GM12878 (cell line): Measurements from ENCODE around the gene CLSTN2. TPM values are rescaled to one million over a fixed set of nuclear protein-coding genes. Genes with fewer than 3 reads are reported as not detected.

Source experiments
- ATAC-seq: fragments of 200-7000 bp; cut with Tn5 transposase; 3 replicates; pipeline ENCODE4 v1.9.1; 2020; ENCODE audit warnings: mild to moderate bottlenecking, moderate library complexity
- BruUV-seq: library from RNA; stranded (reverse); fragments of 400-500 nt; replicated peaks from 2 replicates; lab custom pipeline; 2021; lab: Mats Ljungman, UMichigan
- CTCF ChIA-PET: fragments of 300-600 bp; sonication (Branson Sonifier 250); formaldehyde crosslinking; extraction: SDS; loops from one replicate; lab custom pipeline; 2021; ENCODE audit warnings: inconsistent platforms; lab: Yijun Ruan, JAX
- POLR2A ChIA-PET: fragments of 350-600 bp; formaldehyde crosslinking; extraction: SDS; loops from one replicate; lab custom pipeline; 2021; ENCODE audit warnings: inconsistent platforms; lab: Charles Lee
- RAD21 ChIA-PET: fragments of 300-600 bp; sonication (Branson Sonifier 250); formaldehyde crosslinking; loops from one replicate; lab custom pipeline; 2023; ENCODE audit warnings: antibody characterized with exemption; ENCODE audit not compliant: unreplicated experiment; lab: Charles Lee
- SMC1A ChIA-PET: fragments of 300-600 bp; sonication (Branson Sonifier 250); formaldehyde crosslinking; loops from one replicate; lab custom pipeline; 2023; ENCODE audit not compliant: unreplicated experiment, uncharacterized antibody; lab: Charles Lee
- DNase-seq: peaks from one replicate; pipeline ENCODE4 v3.0.0-alpha.2; 2011; ENCODE audit warnings: low read depth, low spot score
- FAIRE-seq: peaks from 3 replicates; lab custom pipeline; 2011; peaks lifted over from hg19 to GRCh38; lab: Jason Lieb, UNC
- H2AFZ ChIP-seq: 2 replicates; pipeline ENCODE4 v1.6.0; 2011; ENCODE audit warnings: low read depth, low read length, control low read depth; ENCODE audit not compliant: control insufficient read depth
- H3K27ac ChIP-seq: 2 replicates; pipeline ENCODE4 v1.5.1; 2011; ENCODE audit warnings: control low read depth; ENCODE audit not compliant: control insufficient read depth, insufficient read depth
- H3K27me3 ChIP-seq, 2 experiments: replicated peaks in 1 of 2; 2 replicates each; pipeline versions ENCODE4 v1.6.0 to v1.6.1; 2011; ENCODE audit warnings: low read length in 1 of 2; ENCODE audit not compliant: control insufficient read depth in 2 of 2, insufficient read depth in 2 of 2
- H3K36me3 ChIP-seq, 2 experiments: 2 replicates each; pipeline ENCODE4 v1.5.1; 2011; ENCODE audit warnings: low read length in 1 of 2; ENCODE audit not compliant: control insufficient read depth in 2 of 2, insufficient read depth in 2 of 2
- H3K4me1 ChIP-seq: 2 replicates; pipeline ENCODE4 v1.6.1; 2011; ENCODE audit warnings: mild to moderate bottlenecking, low read length, moderate library complexity, mixed read lengths; ENCODE audit not compliant: control insufficient read depth, insufficient read depth
- H3K4me2 ChIP-seq: 2 replicates; pipeline ENCODE4 v1.6.0; 2011; ENCODE audit warnings: control low read depth; ENCODE audit not compliant: control insufficient read depth, insufficient read depth
- H3K4me3 ChIP-seq: fragments of 200-600 bp; sonication (generic); 2 replicates; pipeline ENCODE4 v1.5.1; 2016
- H3K79me2 ChIP-seq: 2 replicates; pipeline ENCODE4 v1.6.0; 2011; ENCODE audit warnings: low read length; ENCODE audit not compliant: control insufficient read depth, insufficient read depth
- H3K9ac ChIP-seq: 2 replicates; pipeline ENCODE4 v1.8.0; 2011; ENCODE audit warnings: low read length, control low read depth, mixed read lengths; ENCODE audit not compliant: control insufficient read depth, insufficient read depth
- H3K9me3 ChIP-seq: replicated peaks from 3 replicates; pipeline ENCODE4 v1.5.1; 2011; ENCODE audit warnings: mild to moderate bottlenecking, low read length; ENCODE audit not compliant: control insufficient read depth, insufficient read depth
- H4K20me1 ChIP-seq: 2 replicates; pipeline ENCODE4 v1.6.0; 2011; ENCODE audit not compliant: control insufficient read depth, insufficient read depth
- BACH1 ChIP-seq: fragments of 450-650 bp; IDR thresholded peaks from 2 replicates; pipeline ENCODE4 v1.6.1; 2017; ENCODE audit warnings: mild to moderate bottlenecking, borderline replicate concordance
- CBX5 ChIP-seq: sonication (generic); IDR thresholded peaks from 2 replicates; pipeline ENCODE4 v1.6.1; 2016; ENCODE audit warnings: low read depth, moderate library complexity, mild to moderate bottlenecking, inconsistent platforms
- CREB1 ChIP-seq: IDR thresholded peaks from 2 replicates; pipeline ENCODE4 v1.6.1; 2012; ENCODE audit warnings: low read depth, mild to moderate bottlenecking, inconsistent platforms
- FOS ChIP-seq: IDR thresholded peaks from 3 replicates; pipeline ENCODE4 v1.6.1; 2011; ENCODE audit warnings: borderline replicate concordance; ENCODE audit not compliant: insufficient read length; ENCODE audit errors: extremely low read depth
- GABPA ChIP-seq: IDR thresholded peaks from 2 replicates; pipeline ENCODE4 v1.6.1; 2014; ENCODE audit warnings: antibody characterized with exemption, low read depth, mild to moderate bottlenecking, inconsistent platforms
- HDAC6 ChIP-seq: fragments of 200-600 bp; sonication (generic); IDR thresholded peaks from one replicate; pipeline ENCODE4 v1.8.0; 2017; ENCODE audit warnings: antibody characterized with exemption; ENCODE audit not compliant: unreplicated experiment
- IKZF2 ChIP-seq, 2 experiments: fragments of 450-650 bp; IDR thresholded peaks; 2 replicates each; pipeline ENCODE4 v1.6.1; 2017; ENCODE audit warnings: mild to moderate bottlenecking in 2 of 2, moderate library complexity in 2 of 2
- MYC ChIP-seq: IDR thresholded peaks from 2 replicates; pipeline ENCODE4 v1.6.1; 2011; ENCODE audit warnings: mild to moderate bottlenecking, low read length, moderate library complexity, inconsistent platforms; ENCODE audit not compliant: insufficient read depth, insufficient replicate concordance, insufficient read length, severe bottlenecking
- NFYB ChIP-seq: IDR thresholded peaks from 2 replicates; pipeline ENCODE4 v1.6.1; 2011; ENCODE audit warnings: low read depth, mild to moderate bottlenecking, low read length, improper control_type of control experiment, moderate library complexity; ENCODE audit not compliant: insufficient read depth
- NRF1 ChIP-seq: conservative IDR thresholded peaks from 2 replicates; pipeline ENCODE4 v1.6.1; 2011; ENCODE audit warnings: mild to moderate bottlenecking, low read depth, low read length, improper control_type of control experiment
- PML ChIP-seq: IDR thresholded peaks from 2 replicates; pipeline ENCODE4 v1.6.1; 2012; ENCODE audit warnings: low read length, inconsistent platforms
- SIN3A ChIP-seq: IDR thresholded peaks from 2 replicates; pipeline ENCODE4 v1.6.1; 2012; ENCODE audit warnings: low read depth, low read length, improper control_type of control experiment
- SIX5 ChIP-seq: IDR thresholded peaks from 2 replicates; pipeline ENCODE4 v1.6.1; 2011; ENCODE audit warnings: mild to moderate bottlenecking, low read depth, low read length, moderate library complexity; ENCODE audit not compliant: severe bottlenecking
- SUZ12 ChIP-seq: fragments of 200-600 bp; sonication (generic); IDR thresholded peaks from one replicate; pipeline ENCODE4 v1.6.1; 2018; ENCODE audit warnings: antibody characterized with exemption, mild to moderate bottlenecking; ENCODE audit not compliant: unreplicated experiment
- in situ Hi-C: fragments of 300-500 bp; cut with MboI; formaldehyde crosslinking; loops from 9 replicates; pipeline ENCODE4 v1.14.3; 2018; ENCODE audit warnings: mixed read lengths
- intact Hi-C: fragments of 100-400 bp; cut with micrococcal nuclease; formaldehyde crosslinking; loops from one replicate; pipeline ENCODE4 v1.14.2; 2022; ENCODE audit not compliant: unreplicated experiment
- polyA plus RNA-seq, 11 experiments: library from polyadenylated mRNA; depleted of rRNA in 4 of 11; unstranded in 6 of 11; stranded (reverse) in 5 of 11; fragments of >200 nt; fragmentation: Nextera tagmentation in 4 of 11; fragmentation: Illumina TruSeq in 1 of 11; extraction: Ambion mirVana in 4 of 11; extraction: Trizol in 1 of 11; gene quantifications; 1 replicate in 1 of 11; 2 replicates in 10 of 11; pipeline versions ENCODE4 v1.2.1 to v1.2.3, GENCODE V29; 2011 to 2016; ENCODE audit warnings: inconsistent platforms in 2 of 11, missing spikeins in 2 of 11, low read depth in 1 of 11
- total RNA-seq, 4 experiments: library from RNA; depleted of rRNA in 3 of 4; stranded (reverse); fragments of >200 nt in 3 of 4; fragmentation: Illumina TruSeq in 1 of 4; extraction: Trizol in 1 of 4; gene quantifications; 2 replicates each; pipeline versions ENCODE4 v1.2.1 to v1.2.3, GENCODE V29; 2013 to 2021
- TF ChIP-seq, protein P1 (sequence below): fragments of 450-650 bp; IDR thresholded peaks from 2 replicates; pipeline ENCODE4 v1.6.1; 2017; ENCODE audit warnings: antibody characterized with exemption, mild to moderate bottlenecking, moderate library complexity
- TF ChIP-seq, protein P2 (sequence below): IDR thresholded peaks from 2 replicates; pipeline ENCODE4 v1.6.1; 2011; ENCODE audit warnings: borderline replicate concordance, low read depth, mild to moderate bottlenecking, moderate library complexity, low read length; ENCODE audit not compliant: insufficient read depth, poor library complexity, severe bottlenecking

The CLSTN2 gene
- total and polyA plus RNA-seq, 10 of the 15 experiments (the other 5 are each of a cell fraction or from before 2014, with no cell fraction given), result under 0.01 to 0.10 (median under 0.01) TPM; not detected in 5

DNA sequence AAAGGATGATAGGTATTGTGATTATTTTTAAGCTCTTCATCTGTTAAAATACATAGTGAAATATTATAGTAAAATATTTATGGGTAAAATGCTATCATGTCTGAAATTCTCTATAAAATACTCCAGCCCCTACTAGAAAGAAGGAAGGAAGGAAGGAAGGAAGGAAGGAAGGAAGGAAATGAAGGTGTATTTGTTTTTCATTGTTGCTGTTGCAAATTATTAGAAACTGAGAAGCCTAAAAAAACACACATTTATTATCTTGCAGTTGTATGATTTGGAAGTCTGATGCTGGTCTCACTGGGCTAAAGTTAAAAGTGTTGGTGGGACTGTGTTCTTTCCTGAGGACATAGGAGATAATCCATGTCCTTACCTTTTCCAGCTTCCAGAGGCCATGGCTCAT lies 47.6 kb upstream of the CLSTN2 start:
- no peaks in the 10 kb centered on the region for H3K79me2 ChIP-seq
- TF ChIP-seq HDAC6 (no peak), SUZ12 (no peak), FOS (no peak), BACH1 (no peak), SIN3A (no peak), IKZF2 (IDR thresholded peaks at IDR 0.05) (no peak), GABPA (no peak), PML (no peak), NRF1 (no peak), CREB1 (no peak), CBX5 (no peak), SIX5 (no peak), MYC (no peak), NFYB (no peak)
- TF ChIP-seq, protein P1, sequence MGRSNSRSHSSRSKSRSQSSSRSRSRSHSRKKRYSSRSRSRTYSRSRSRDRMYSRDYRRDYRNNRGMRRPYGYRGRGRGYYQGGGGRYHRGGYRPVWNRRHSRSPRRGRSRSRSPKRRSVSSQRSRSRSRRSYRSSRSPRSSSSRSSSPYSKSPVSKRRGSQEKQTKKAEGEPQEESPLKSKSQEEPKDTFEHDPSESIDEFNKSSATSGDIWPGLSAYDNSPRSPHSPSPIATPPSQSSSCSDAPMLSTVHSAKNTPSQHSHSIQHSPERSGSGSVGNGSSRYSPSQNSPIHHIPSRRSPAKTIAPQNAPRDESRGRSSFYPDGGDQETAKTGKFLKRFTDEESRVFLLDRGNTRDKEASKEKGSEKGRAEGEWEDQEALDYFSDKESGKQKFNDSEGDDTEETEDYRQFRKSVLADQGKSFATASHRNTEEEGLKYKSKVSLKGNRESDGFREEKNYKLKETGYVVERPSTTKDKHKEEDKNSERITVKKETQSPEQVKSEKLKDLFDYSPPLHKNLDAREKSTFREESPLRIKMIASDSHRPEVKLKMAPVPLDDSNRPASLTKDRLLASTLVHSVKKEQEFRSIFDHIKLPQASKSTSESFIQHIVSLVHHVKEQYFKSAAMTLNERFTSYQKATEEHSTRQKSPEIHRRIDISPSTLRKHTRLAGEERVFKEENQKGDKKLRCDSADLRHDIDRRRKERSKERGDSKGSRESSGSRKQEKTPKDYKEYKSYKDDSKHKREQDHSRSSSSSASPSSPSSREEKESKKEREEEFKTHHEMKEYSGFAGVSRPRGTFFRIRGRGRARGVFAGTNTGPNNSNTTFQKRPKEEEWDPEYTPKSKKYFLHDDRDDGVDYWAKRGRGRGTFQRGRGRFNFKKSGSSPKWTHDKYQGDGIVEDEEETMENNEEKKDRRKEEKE, result no peak
- TF ChIP-seq, protein P2, sequence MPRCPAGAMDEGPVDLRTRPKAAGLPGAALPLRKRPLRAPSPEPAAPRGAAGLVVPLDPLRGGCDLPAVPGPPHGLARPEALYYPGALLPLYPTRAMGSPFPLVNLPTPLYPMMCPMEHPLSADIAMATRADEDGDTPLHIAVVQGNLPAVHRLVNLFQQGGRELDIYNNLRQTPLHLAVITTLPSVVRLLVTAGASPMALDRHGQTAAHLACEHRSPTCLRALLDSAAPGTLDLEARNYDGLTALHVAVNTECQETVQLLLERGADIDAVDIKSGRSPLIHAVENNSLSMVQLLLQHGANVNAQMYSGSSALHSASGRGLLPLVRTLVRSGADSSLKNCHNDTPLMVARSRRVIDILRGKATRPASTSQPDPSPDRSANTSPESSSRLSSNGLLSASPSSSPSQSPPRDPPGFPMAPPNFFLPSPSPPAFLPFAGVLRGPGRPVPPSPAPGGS, result no peak
- TF ChIP-seq, all 136 proteins: peak for 0
- ChIA-PET RAD21 (no interaction called here), CTCF (no interaction called here), POLR2A (no interaction called here), SMC1A (no interaction called here)
- in situ Hi-C loops (no loop called here), intact Hi-C loops (no loop called here)
- no peak for FAIRE-seq
- Histone ChIP-seq H3K4me3 (no peak overlapping the region), H3K4me2 (no peak overlapping the region), H3K27me3 (no peaks in the 10 kb centered on the region), H2AFZ (no peak overlapping the region), H3K4me1 (no peaks in the 10 kb centered on the region), H3K9ac (no peak overlapping the region), H3K36me3 (no peaks in the 10 kb centered on the region), H3K27ac (no peak overlapping the region), H3K9me3 (no peaks in the 10 kb centered on the region), H4K20me1 (no peaks in the 10 kb centered on the region)
- BruUV-seq, result no TSS peak
- no peak for ATAC-seq
- no peak for DNase-seq
